Lower leg skin (tissue), 3 donors: Measurements from ENCODE around the gene TMEM98.

Source experiments
- CTCF ChIP-seq, 3 donors: fragments of 450-650 bp; IDR thresholded peaks; one replicate each; pipeline ENCODE4 v1.5.1; 2016; ENCODE audit warnings: antibody characterized with exemption in 3 of 3, mild to moderate bottlenecking in 3 of 3, moderate library complexity in 2 of 3
- POLR2A ChIP-seq, 2 donors: fragments of 450-650 bp; IDR thresholded peaks; one replicate each; pipeline ENCODE4 v1.6.1; 2016 to 2017; ENCODE audit warnings: antibody characterized with exemption in 2 of 2, mild to moderate bottlenecking in 1 of 2, moderate library complexity in 1 of 2

GRCh38 chr17:32960815-32961214 lies 32.9 kb downstream of the TMEM98 start:
- TF ChIP-seq CTCF (IDR thresholded peaks at IDR 0.05) (no peak), POLR2A (IDR thresholded peaks at IDR 0.05) (no peak)
